ENCODE results near the gene BNC2.

Gene BNC2

DNA sequence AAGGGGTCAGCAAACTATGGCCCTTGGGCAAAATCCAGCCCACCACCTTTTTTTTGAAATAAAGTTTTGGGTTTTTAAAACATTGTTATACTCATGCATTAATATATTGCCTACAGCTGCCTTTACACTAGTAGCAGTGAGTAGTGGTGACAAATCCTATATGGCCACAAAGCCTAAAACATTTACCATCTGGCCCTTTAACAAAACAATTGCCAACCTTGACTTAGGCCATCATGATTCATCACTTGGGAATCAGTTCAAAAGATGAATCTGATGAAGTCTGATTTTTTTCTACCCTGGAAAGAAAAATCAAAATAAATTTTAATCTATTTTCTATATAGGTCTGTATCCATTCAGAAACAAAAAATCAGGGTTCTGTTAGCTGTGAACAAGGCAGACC, 484.9 kb downstream of the BNC2 start:
- Histone ChIP-seq H3K4me1 (ENCODE audit: control insufficient read depth, insufficient read depth, low read length) (no peaks in the 10 kb centered on the region), H3K27ac (ENCODE audit: extremely low read depth, low read depth, low read length) (no peak overlapping the region), H3K9me3 (ENCODE audit: control insufficient read depth, insufficient read depth, low read depth, low read length) (no peaks in the 10 kb centered on the region), H3K4me3 (ENCODE audit: low read depth, low read length) (no peak overlapping the region), H3K36me3 (ENCODE audit: control insufficient read depth in 2 of 2, insufficient read depth in 1 of 2, low read length in 2 of 2) (no peaks in the 10 kb centered on the region)
- ChIA-PET POLR2A (no interaction called here), CTCF (interaction anchor here (0.9 kb wide), 1 partner anchor 103 kb away, joined by 4 read pairs; no protein-coding TSS in a partner anchor)
- TF ChIP-seq SP2 (tag by site-specific recombination; IDR thresholded peaks at IDR 0.05) (no peak), ZNF747 (tag by site-specific recombination; IDR thresholded peaks at IDR 0.05) (no peak), SALL2 (tag by site-specific recombination; IDR thresholded peaks at IDR 0.05; ENCODE audit: borderline replicate concordance) (no peak), ZNF433 (tag by site-specific recombination; IDR thresholded peaks at IDR 0.05; ENCODE audit: low read depth) (no peak), OVOL3 (tag by site-specific recombination; IDR thresholded peaks at IDR 0.05) (no peak), ZNF510 (tag by site-specific recombination; IDR thresholded peaks at IDR 0.05; ENCODE audit: insufficient replicate concordance) (no peak), KLF7 (tag by site-specific recombination; IDR thresholded peaks at IDR 0.05; ENCODE audit: borderline replicate concordance) (no peak), ZBTB20 (tag by site-specific recombination; IDR thresholded peaks at IDR 0.05) (no peak), ZNF223 (tag by site-specific recombination; IDR thresholded peaks at IDR 0.05) (no peak), MEIS1 (CRISPR knock-in tag; IDR thresholded peaks at IDR 0.05; ENCODE audit: borderline replicate concordance) (no peak), SP7 (tag by site-specific recombination; IDR thresholded peaks at IDR 0.05) (no peak)
- TF ChIP-seq, protein P1, sequence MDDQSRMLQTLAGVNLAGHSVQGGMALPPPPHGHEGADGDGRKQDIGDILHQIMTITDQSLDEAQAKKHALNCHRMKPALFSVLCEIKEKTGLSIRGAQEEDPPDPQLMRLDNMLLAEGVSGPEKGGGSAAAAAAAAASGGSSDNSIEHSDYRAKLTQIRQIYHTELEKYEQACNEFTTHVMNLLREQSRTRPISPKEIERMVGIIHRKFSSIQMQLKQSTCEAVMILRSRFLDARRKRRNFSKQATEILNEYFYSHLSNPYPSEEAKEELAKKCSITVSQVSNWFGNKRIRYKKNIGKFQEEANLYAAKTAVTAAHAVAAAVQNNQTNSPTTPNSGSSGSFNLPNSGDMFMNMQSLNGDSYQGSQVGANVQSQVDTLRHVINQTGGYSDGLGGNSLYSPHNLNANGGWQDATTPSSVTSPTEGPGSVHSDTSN (CRISPR knock-in tag; IDR thresholded peaks at IDR 0.05): no peak
- TF ChIP-seq, protein P2, sequence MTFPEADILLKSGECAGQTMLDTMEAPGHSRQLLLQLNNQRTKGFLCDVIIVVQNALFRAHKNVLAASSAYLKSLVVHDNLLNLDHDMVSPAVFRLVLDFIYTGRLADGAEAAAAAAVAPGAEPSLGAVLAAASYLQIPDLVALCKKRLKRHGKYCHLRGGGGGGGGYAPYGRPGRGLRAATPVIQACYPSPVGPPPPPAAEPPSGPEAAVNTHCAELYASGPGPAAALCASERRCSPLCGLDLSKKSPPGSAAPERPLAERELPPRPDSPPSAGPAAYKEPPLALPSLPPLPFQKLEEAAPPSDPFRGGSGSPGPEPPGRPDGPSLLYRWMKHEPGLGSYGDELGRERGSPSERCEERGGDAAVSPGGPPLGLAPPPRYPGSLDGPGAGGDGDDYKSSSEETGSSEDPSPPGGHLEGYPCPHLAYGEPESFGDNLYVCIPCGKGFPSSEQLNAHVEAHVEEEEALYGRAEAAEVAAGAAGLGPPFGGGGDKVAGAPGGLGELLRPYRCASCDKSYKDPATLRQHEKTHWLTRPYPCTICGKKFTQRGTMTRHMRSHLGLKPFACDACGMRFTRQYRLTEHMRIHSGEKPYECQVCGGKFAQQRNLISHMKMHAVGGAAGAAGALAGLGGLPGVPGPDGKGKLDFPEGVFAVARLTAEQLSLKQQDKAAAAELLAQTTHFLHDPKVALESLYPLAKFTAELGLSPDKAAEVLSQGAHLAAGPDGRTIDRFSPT (tag by site-specific recombination; IDR thresholded peaks at IDR 0.05): no peak
- TF ChIP-seq, protein P3, sequence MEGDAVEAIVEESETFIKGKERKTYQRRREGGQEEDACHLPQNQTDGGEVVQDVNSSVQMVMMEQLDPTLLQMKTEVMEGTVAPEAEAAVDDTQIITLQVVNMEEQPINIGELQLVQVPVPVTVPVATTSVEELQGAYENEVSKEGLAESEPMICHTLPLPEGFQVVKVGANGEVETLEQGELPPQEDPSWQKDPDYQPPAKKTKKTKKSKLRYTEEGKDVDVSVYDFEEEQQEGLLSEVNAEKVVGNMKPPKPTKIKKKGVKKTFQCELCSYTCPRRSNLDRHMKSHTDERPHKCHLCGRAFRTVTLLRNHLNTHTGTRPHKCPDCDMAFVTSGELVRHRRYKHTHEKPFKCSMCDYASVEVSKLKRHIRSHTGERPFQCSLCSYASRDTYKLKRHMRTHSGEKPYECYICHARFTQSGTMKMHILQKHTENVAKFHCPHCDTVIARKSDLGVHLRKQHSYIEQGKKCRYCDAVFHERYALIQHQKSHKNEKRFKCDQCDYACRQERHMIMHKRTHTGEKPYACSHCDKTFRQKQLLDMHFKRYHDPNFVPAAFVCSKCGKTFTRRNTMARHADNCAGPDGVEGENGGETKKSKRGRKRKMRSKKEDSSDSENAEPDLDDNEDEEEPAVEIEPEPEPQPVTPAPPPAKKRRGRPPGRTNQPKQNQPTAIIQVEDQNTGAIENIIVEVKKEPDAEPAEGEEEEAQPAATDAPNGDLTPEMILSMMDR (tag by site-specific recombination; IDR thresholded peaks at IDR 0.05): no peak

DNA sequence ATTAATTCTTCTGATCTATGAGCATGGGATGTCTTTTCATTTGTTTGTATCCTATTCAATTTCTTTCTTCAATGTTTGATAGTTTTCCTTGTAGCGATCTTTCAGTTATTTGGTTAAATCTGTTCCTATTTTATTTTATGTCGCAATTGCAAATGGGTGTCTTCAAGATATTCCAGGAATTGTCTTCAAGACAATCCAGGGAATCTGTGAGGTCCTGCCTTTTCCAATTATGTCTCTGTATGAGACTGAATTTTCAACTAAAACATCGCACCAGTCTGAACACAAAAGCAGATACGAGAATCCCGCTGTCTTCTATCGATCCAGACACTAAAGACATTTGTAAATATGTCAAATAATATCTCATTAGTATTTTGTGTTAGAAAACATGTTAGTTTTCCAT, 485.5 kb downstream of the BNC2 start:
- Histone ChIP-seq H3K36me3 (ENCODE audit: control insufficient read depth in 2 of 2, insufficient read depth in 1 of 2, low read length in 2 of 2) (no peaks in the 10 kb centered on the region), H3K4me1 (ENCODE audit: control insufficient read depth, insufficient read depth, low read length) (no peaks in the 10 kb centered on the region), H3K4me3 (ENCODE audit: low read depth, low read length) (no peak overlapping the region), H3K9me3 (ENCODE audit: control insufficient read depth, insufficient read depth, low read depth, low read length) (no peaks in the 10 kb centered on the region), H3K27ac (ENCODE audit: extremely low read depth, low read depth, low read length) (no peak overlapping the region)
- ChIA-PET CTCF (interaction anchor here (0.9 kb wide), 1 partner anchor 104 kb away, joined by 4 read pairs; no protein-coding TSS in a partner anchor), POLR2A (no interaction called here)
- TF ChIP-seq, protein P4, sequence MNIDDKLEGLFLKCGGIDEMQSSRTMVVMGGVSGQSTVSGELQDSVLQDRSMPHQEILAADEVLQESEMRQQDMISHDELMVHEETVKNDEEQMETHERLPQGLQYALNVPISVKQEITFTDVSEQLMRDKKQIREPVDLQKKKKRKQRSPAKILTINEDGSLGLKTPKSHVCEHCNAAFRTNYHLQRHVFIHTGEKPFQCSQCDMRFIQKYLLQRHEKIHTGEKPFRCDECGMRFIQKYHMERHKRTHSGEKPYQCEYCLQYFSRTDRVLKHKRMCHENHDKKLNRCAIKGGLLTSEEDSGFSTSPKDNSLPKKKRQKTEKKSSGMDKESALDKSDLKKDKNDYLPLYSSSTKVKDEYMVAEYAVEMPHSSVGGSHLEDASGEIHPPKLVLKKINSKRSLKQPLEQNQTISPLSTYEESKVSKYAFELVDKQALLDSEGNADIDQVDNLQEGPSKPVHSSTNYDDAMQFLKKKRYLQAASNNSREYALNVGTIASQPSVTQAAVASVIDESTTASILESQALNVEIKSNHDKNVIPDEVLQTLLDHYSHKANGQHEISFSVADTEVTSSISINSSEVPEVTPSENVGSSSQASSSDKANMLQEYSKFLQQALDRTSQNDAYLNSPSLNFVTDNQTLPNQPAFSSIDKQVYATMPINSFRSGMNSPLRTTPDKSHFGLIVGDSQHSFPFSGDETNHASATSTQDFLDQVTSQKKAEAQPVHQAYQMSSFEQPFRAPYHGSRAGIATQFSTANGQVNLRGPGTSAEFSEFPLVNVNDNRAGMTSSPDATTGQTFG (tag by site-specific recombination; IDR thresholded peaks at IDR 0.05; ENCODE audit: borderline replicate concordance): no peak
- TF ChIP-seq GFI1B (tag by site-specific recombination; IDR thresholded peaks at IDR 0.05): no peak
- TF ChIP-seq, protein P5, sequence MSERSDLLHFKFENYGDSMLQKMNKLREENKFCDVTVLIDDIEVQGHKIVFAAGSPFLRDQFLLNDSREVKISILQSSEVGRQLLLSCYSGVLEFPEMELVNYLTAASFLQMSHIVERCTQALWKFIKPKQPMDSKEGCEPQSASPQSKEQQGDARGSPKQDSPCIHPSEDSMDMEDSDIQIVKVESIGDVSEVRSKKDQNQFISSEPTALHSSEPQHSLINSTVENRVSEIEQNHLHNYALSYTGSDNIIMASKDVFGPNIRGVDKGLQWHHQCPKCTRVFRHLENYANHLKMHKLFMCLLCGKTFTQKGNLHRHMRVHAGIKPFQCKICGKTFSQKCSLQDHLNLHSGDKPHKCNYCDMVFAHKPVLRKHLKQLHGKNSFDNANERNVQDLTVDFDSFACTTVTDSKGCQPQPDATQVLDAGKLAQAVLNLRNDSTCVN (tag by site-specific recombination; optimal IDR thresholded peaks at IDR 0.05): no peak
- no peak for TF ChIP-seq ZNF785 (tag by site-specific recombination; IDR thresholded peaks at IDR 0.05)
- TF ChIP-seq ZSCAN30 (tag by site-specific recombination; IDR thresholded peaks at IDR 0.05): no peak
- TF ChIP-seq, protein P6, sequence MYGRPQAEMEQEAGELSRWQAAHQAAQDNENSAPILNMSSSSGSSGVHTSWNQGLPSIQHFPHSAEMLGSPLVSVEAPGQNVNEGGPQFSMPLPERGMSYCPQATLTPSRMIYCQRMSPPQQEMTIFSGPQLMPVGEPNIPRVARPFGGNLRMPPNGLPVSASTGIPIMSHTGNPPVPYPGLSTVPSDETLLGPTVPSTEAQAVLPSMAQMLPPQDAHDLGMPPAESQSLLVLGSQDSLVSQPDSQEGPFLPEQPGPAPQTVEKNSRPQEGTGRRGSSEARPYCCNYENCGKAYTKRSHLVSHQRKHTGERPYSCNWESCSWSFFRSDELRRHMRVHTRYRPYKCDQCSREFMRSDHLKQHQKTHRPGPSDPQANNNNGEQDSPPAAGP (tag by site-specific recombination; IDR thresholded peaks at IDR 0.05): no peak
- TF ChIP-seq, protein P3 (tag by site-specific recombination; IDR thresholded peaks at IDR 0.05): no peak
- TF ChIP-seq ZNF423 (tag by site-specific recombination; IDR thresholded peaks at IDR 0.05): no peak

All from HEK293 (cell line).